Sigmoid colon (tissue), 7 donors: ENCODE measurements around the gene PDHA1. TPM values are rescaled to one million over a fixed set of nuclear protein-coding genes. Genes with fewer than 3 reads are reported as not detected.

Source experiments
- DNase-seq: peaks from one replicate; pipeline ENCODE4 v3.0.0-alpha.2; 2019
- H3K27ac ChIP-seq, 4 donors: fragments of 200-600 bp; sonication (generic); one replicate each; pipeline ENCODE4 v1.5.1; 2016 to 2019; ENCODE audit warnings: mild to moderate bottlenecking in 1 of 4
- H3K27me3 ChIP-seq, 3 donors: fragments of 200-600 bp; sonication (generic); one replicate each; pipeline ENCODE4 v1.5.1; 2019; ENCODE audit warnings: mild to moderate bottlenecking in 1 of 3
- H3K36me3 ChIP-seq, 4 donors: fragments of 200-600 bp; sonication (generic); one replicate each; pipeline ENCODE4 v1.5.1; 2016 to 2019
- H3K4me1 ChIP-seq, 4 donors: fragments of 200-600 bp; sonication (generic); one replicate each; pipeline ENCODE4 v1.5.1; 2017 to 2019
- H3K4me3 ChIP-seq, 4 donors: fragments of 200-600 bp; sonication (generic); one replicate each; pipeline ENCODE4 v1.5.1; 2017 to 2019; ENCODE audit warnings: mild to moderate bottlenecking in 2 of 4, moderate library complexity in 1 of 4
- H3K9me3 ChIP-seq, 4 donors: fragments of 200-600 bp in 3 of 4; sonication (generic) in 3 of 4; one replicate each; pipeline versions ENCODE4 v1.5.1 to v1.6.1; 2013 to 2019
- EP300 ChIP-seq, 4 donors: sonication (generic); formaldehyde crosslinking; IDR thresholded peaks; one replicate each; pipeline ENCODE4 v1.6.1; 2017; ENCODE audit warnings: antibody characterized with exemption in 4 of 4
- POLR2A ChIP-seq, 2 donors: fragments of 450-650 bp; IDR thresholded peaks; one replicate each; pipeline ENCODE4 v1.6.1; 2016; ENCODE audit warnings: antibody characterized with exemption in 2 of 2, mild to moderate bottlenecking in 2 of 2, moderate library complexity in 2 of 2
- POLR2AphosphoS5 ChIP-seq, 4 donors: sonication (generic); formaldehyde crosslinking; IDR thresholded peaks; one replicate each; pipeline ENCODE4 v1.6.1; 2017; ENCODE audit warnings: antibody characterized with exemption in 4 of 4
- WGBS, 2 donors: extraction: QIAGEN DNeasy Blood & Tissue Kit; methylation state at CpG; one replicate each; pipeline ENCODE4 v1.1.7; 2013; 5-methylcytosine and 5-hydroxymethylcytosine counted together
- intact Hi-C: fragments of 100-400 bp; cut with DNase I; formaldehyde crosslinking; loops from one replicate; pipeline ENCODE4 v1.15.1; 2023
- polyA plus RNA-seq, 3 donors: library from polyadenylated mRNA; stranded (reverse); fragments of 200-250 nt; gene quantifications; one replicate each; pipeline ENCODE4 v1.2.3, GENCODE V29; 2013
- total RNA-seq, 4 donors: library from RNA; depleted of rRNA; stranded (reverse); fragments of >200 nt; gene quantifications; one replicate each; pipeline ENCODE4 v1.1.0, GENCODE V29; 2016
- TF ChIP-seq, protein P1 (sequence below), 4 experiments: fragments of 450-650 bp in 3 of 4; fragments of 200-600 bp in 1 of 4; IDR thresholded peaks; one replicate each; pipeline ENCODE4 v1.5.1; 2016 to 2019; ENCODE audit warnings: antibody characterized with exemption in 4 of 4, mild to moderate bottlenecking in 3 of 4, moderate library complexity in 2 of 4
- donor health status: healthy with polysubstance abuse.
- donor health status: Bipolar disorder and iron deficiency.
- donor health status: healthy.

PDHA1 gene
- total and polyA plus RNA-seq, 7 donors = 51.7 to 222 (median 71.3) TPM

- DNase-seq = no peak
- 85 to 89% methylated on average over 13 of the region's 13 CpGs for WGBS, 2 donors
- Histone ChIP-seq H3K4me1 (no peaks in the 10 kb centered on the region), H3K4me3 (no peak overlapping the region), H3K36me3 (no peaks in the 10 kb centered on the region), H3K27ac (no peak overlapping the region), H3K9me3 (no peaks in the 10 kb centered on the region), H3K27me3 (no peaks in the 10 kb centered on the region)
- intact Hi-C loops = no loop called here
- TF ChIP-seq EP300 (IDR thresholded peaks at IDR 0.05) (no peak), POLR2AphosphoS5 (IDR thresholded peaks at IDR 0.05) (no peak), POLR2A (IDR thresholded peaks at IDR 0.05) (no peak)
- TF ChIP-seq, protein P1, sequence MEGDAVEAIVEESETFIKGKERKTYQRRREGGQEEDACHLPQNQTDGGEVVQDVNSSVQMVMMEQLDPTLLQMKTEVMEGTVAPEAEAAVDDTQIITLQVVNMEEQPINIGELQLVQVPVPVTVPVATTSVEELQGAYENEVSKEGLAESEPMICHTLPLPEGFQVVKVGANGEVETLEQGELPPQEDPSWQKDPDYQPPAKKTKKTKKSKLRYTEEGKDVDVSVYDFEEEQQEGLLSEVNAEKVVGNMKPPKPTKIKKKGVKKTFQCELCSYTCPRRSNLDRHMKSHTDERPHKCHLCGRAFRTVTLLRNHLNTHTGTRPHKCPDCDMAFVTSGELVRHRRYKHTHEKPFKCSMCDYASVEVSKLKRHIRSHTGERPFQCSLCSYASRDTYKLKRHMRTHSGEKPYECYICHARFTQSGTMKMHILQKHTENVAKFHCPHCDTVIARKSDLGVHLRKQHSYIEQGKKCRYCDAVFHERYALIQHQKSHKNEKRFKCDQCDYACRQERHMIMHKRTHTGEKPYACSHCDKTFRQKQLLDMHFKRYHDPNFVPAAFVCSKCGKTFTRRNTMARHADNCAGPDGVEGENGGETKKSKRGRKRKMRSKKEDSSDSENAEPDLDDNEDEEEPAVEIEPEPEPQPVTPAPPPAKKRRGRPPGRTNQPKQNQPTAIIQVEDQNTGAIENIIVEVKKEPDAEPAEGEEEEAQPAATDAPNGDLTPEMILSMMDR (IDR thresholded peaks at IDR 0.05) = no peak
Observed at GRCh38 chrX:19388064-19388679, 44.4 kb downstream of the PDHA1 start.

GRCh38 chrX:19388741-19389140, 45.0 kb downstream of the PDHA1 start:
- no peak overlapping the region for H3K4me3 ChIP-seq
- no peak for DNase-seq
- TF ChIP-seq EP300 (IDR thresholded peaks at IDR 0.05) (no peak), POLR2A (IDR thresholded peaks at IDR 0.05) (no peak), POLR2AphosphoS5 (IDR thresholded peaks at IDR 0.05) (no peak)
- TF ChIP-seq, protein P1 (IDR thresholded peaks at IDR 0.05) = no peak
- no peaks in the 10 kb centered on the region for H3K4me1 ChIP-seq
- H3K9me3 ChIP-seq = no peaks in the 10 kb centered on the region
- no peak overlapping the region for H3K27ac ChIP-seq
- H3K36me3 ChIP-seq = no peaks in the 10 kb centered on the region
- WGBS, 2 donors = 85 to 90% methylated on average over 8 of the region's 8 CpGs
- H3K27me3 ChIP-seq = no peaks in the 10 kb centered on the region
- intact Hi-C loops = no loop called here

GRCh38 chrX:19389227-19389845, 45.6 kb downstream of the PDHA1 start:
- intact Hi-C loops = no loop called here
- WGBS, 2 donors = 32 to 68% methylated on average over 4 of the region's 4 CpGs
- no peaks in the 10 kb centered on the region for H3K4me1 ChIP-seq
- no peak overlapping the region for H3K4me3 ChIP-seq
- no peaks in the 10 kb centered on the region for H3K9me3 ChIP-seq
- TF ChIP-seq, protein P1 (IDR thresholded peaks at IDR 0.05) = no peak
- TF ChIP-seq EP300 (IDR thresholded peaks at IDR 0.05) (no peak), POLR2AphosphoS5 (IDR thresholded peaks at IDR 0.05) (no peak), POLR2A (IDR thresholded peaks at IDR 0.05) (no peak)
- DNase-seq = no peak
- H3K27me3 ChIP-seq = no peaks in the 10 kb centered on the region
- H3K36me3 ChIP-seq = no peaks in the 10 kb centered on the region
- H3K27ac ChIP-seq = no peak overlapping the region

- Histone ChIP-seq H3K9me3 (no peaks in the 10 kb centered on the region), H3K36me3 (no peaks in the 10 kb centered on the region), H3K27ac (no peak overlapping the region), H3K27me3 (no peaks in the 10 kb centered on the region), H3K4me3 (no peak overlapping the region), H3K4me1 (no peaks in the 10 kb centered on the region)
- intact Hi-C loops = no loop called here
- TF ChIP-seq, protein P1 (IDR thresholded peaks at IDR 0.05) = no peak
- TF ChIP-seq POLR2A (IDR thresholded peaks at IDR 0.05) = no peak
- no peak for TF ChIP-seq EP300 (IDR thresholded peaks at IDR 0.05)
- TF ChIP-seq POLR2AphosphoS5 (IDR thresholded peaks at IDR 0.05) = no peak
- WGBS, 2 donors = 92% methylated on average over 12 of the region's 12 CpGs
- DNase-seq = no peak
Observed at GRCh38 chrX:19392078-19392477, 48.4 kb downstream of the PDHA1 start.
